ENCODE measurements around the gene NSD1.
"Not testable (repeated sequence)": the region's sequence is repeated elsewhere in the genome, so short reads cannot be mapped to it uniquely, and the experiment has no call there.

Gene NSD1

GRCh38 chr5:177232358-177232757, 98.8 kb downstream of the NSD1 start:
- no peak for DNase-seq

GRCh38 chr5:177232761-177233160, 99.2 kb downstream of the NSD1 start:
- no peak for DNase-seq

GRCh38 chr5:177233206-177233605, 99.6 kb downstream of the NSD1 start:
- no peak for DNase-seq

- DNase-seq, result no peak
Measured at GRCh38 chr5:177233802-177234201, 100.2 kb downstream of the NSD1 start.

GRCh38 chr5:177234841-177235240, 101.3 kb downstream of the NSD1 start:
- no peak for DNase-seq

GRCh38 chr5:177241768-177242167, 108.2 kb downstream of the NSD1 start:
- DNase-seq, result no peak

- no peak for DNase-seq
Measured at GRCh38 chr5:177242304-177242703, 108.7 kb downstream of the NSD1 start.

- DNase-seq, result no peak
Measured at GRCh38 chr5:177249761-177250537, 116.4 kb downstream of the NSD1 start.

- DNase-seq, result no peak
Measured at GRCh38 chr5:177253252-177253651, 119.7 kb downstream of the NSD1 start.

- DNase-seq, result no peak
Measured at GRCh38 chr5:177256296-177256695, 122.7 kb downstream of the NSD1 start.

- DNase-seq, result not testable (repeated sequence)
Measured at GRCh38 chr5:177258711-177259110, 125.1 kb downstream of the NSD1 start.

- DNase-seq, result no peak
Measured at GRCh38 chr5:177260961-177261360, 127.4 kb downstream of the NSD1 start.

- DNase-seq, result no peak
Measured at GRCh38 chr5:177261510-177261909, 127.9 kb downstream of the NSD1 start.

GRCh38 chr5:177264178-177264577, 130.6 kb downstream of the NSD1 start:
- no peak for DNase-seq

- no peak for DNase-seq
Measured at GRCh38 chr5:177265395-177265794, 131.8 kb downstream of the NSD1 start.

- DNase-seq, result no peak
Measured at GRCh38 chr5:177269232-177269895, 135.8 kb downstream of the NSD1 start.

- DNase-seq, result no peak
Measured at GRCh38 chr5:177269976-177270375, 136.4 kb downstream of the NSD1 start.

- no peak for DNase-seq
Measured at GRCh38 chr5:177270653-177271052, 137.1 kb downstream of the NSD1 start.

GRCh38 chr5:177271113-177271512, 137.5 kb downstream of the NSD1 start:
- DNase-seq, result no peak

GRCh38 chr5:177275883-177276282, 142.3 kb downstream of the NSD1 start:
- DNase-seq, result no peak

GRCh38 chr5:177276886-177277285, 143.3 kb downstream of the NSD1 start:
- no peak for DNase-seq

GRCh38 chr5:177288191-177288590, 154.6 kb downstream of the NSD1 start:
- DNase-seq, result no peak

GRCh38 chr5:177290816-177291596, 157.4 kb downstream of the NSD1 start:
- no peak for DNase-seq

- DNase-seq, result no peak
Measured at GRCh38 chr5:177291735-177292134, 158.2 kb downstream of the NSD1 start.
